Stimulated activated CD8-positive, alpha-beta memory T cell treated with anti-CD3 and anti-CD28 coated beads, Interleukin-4, amount 100 ng/mL, for 48 hours (primary cell): ENCODE results near the gene MAMLD1.

ENCODE experiments used
- DNase-seq: peaks from one replicate; pipeline ENCODE4 v3.0.0-alpha.2; 2020

Gene MAMLD1

GRCh38 chrX:150408007-150408406, 44.9 kb downstream of the MAMLD1 start:
- no peak for DNase-seq

- DNase-seq: no peak
Observed at GRCh38 chrX:150408561-150408960, 45.4 kb downstream of the MAMLD1 start.

GRCh38 chrX:150409486-150409885, 46.4 kb downstream of the MAMLD1 start:
- DNase-seq: no peak

- no peak for DNase-seq
Observed at GRCh38 chrX:150409964-150410363, 46.8 kb downstream of the MAMLD1 start.

GRCh38 chrX:150410513-150410912, 47.4 kb downstream of the MAMLD1 start:
- DNase-seq: no peak

- DNase-seq: no peak
Observed at GRCh38 chrX:150411656-150412055, 48.5 kb downstream of the MAMLD1 start.

- DNase-seq: no peak
Observed at GRCh38 chrX:150414228-150414627, 51.1 kb downstream of the MAMLD1 start.

GRCh38 chrX:150416469-150416868, 53.4 kb downstream of the MAMLD1 start:
- DNase-seq: no peak

GRCh38 chrX:150421816-150422215, 58.7 kb downstream of the MAMLD1 start:
- no peak for DNase-seq

- no peak for DNase-seq
Observed at GRCh38 chrX:150429594-150429993, 66.5 kb downstream of the MAMLD1 start.

GRCh38 chrX:150436195-150436594, 73.1 kb downstream of the MAMLD1 start:
- no peak for DNase-seq

- DNase-seq: no peak
Observed at GRCh38 chrX:150438165-150438564, 75.0 kb downstream of the MAMLD1 start.

GRCh38 chrX:150446151-150446550, 83.0 kb downstream of the MAMLD1 start:
- no peak for DNase-seq

GRCh38 chrX:150446995-150447394, 83.9 kb downstream of the MAMLD1 start:
- DNase-seq: no peak

- no peak for DNase-seq
Observed at GRCh38 chrX:150449313-150449712, 86.2 kb downstream of the MAMLD1 start.

- peak; percentile 24 for DNase-seq
Observed at GRCh38 chrX:150450519-150451177, 87.5 kb downstream of the MAMLD1 start.

- no peak for DNase-seq
Observed at GRCh38 chrX:150451953-150452352, 88.8 kb downstream of the MAMLD1 start.

- no peak for DNase-seq
Observed at GRCh38 chrX:150454083-150454482, 91.0 kb downstream of the MAMLD1 start.

GRCh38 chrX:150454508-150455214, 91.5 kb downstream of the MAMLD1 start:
- no peak for DNase-seq

- no peak for DNase-seq
Observed at GRCh38 chrX:150455215-150455608, 92.1 kb downstream of the MAMLD1 start.

- DNase-seq: no peak
Observed at GRCh38 chrX:150456466-150456865, 93.3 kb downstream of the MAMLD1 start.

GRCh38 chrX:150456941-150457340, 93.8 kb downstream of the MAMLD1 start:
- no peak for DNase-seq

GRCh38 chrX:150459196-150459595, 96.1 kb downstream of the MAMLD1 start:
- DNase-seq: no peak

GRCh38 chrX:150460063-150460462, 96.9 kb downstream of the MAMLD1 start:
- DNase-seq: no peak

GRCh38 chrX:150460781-150461180, 97.7 kb downstream of the MAMLD1 start:
- DNase-seq: no peak
